K562 (cell line): ENCODE measurements around the gene CARD11. TPM values are rescaled to one million over a fixed set of nuclear protein-coding genes. Genes with fewer than 3 reads are reported as not detected.

Experiments
- CBX3 ChIP-seq, 2 experiments: IDR thresholded peaks; 1 replicate in 1 of 2; 2 replicates in 1 of 2; pipeline ENCODE4 v1.6.1; 2012; ENCODE audit warnings: inconsistent platforms in 2 of 2, low read length in 2 of 2, borderline replicate concordance in 1 of 2, control low read depth in 1 of 2
- EGR1 ChIP-seq: fragments of 450-650 bp; conservative IDR thresholded peaks from 2 replicates; pipeline ENCODE4 v1.6.1; 2017; ENCODE audit warnings: mild to moderate bottlenecking
- ELK1 ChIP-seq: sonication (generic); formaldehyde crosslinking; IDR thresholded peaks from 2 replicates; pipeline ENCODE4 v1.8.1; 2022; ENCODE audit warnings: missing genetic modification reagents
- ETS2 ChIP-seq: IDR thresholded peaks from 2 replicates; pipeline ENCODE4 v1.6.1; 2016; ENCODE audit warnings: borderline replicate concordance, missing genetic modification characterization, mild to moderate bottlenecking, moderate library complexity, missing compliant biosample characterization; ENCODE audit not compliant: poor library complexity, severe bottlenecking
- KDM1A ChIP-seq, 2 experiments: fragments of 450-650 bp; IDR thresholded peaks; 2 replicates each; pipeline ENCODE4 v1.6.1; 2016; ENCODE audit warnings: mild to moderate bottlenecking in 2 of 2
- PHF21A ChIP-seq: fragments of 450-650 bp; IDR thresholded peaks from 2 replicates; pipeline ENCODE4 v1.6.1; 2017; ENCODE audit warnings: low read depth, borderline replicate concordance
- TARDBP ChIP-seq: fragments of 450-650 bp; IDR thresholded peaks from 2 replicates; pipeline ENCODE4 v1.6.1; 2016
- THRA ChIP-seq: fragments of 450-650 bp; IDR thresholded peaks from 2 replicates; pipeline ENCODE4 v1.6.1; 2017; ENCODE audit warnings: mild to moderate bottlenecking, moderate library complexity
- ZNF253 ChIP-seq: fragments of 250-450 bp; sonication (Bioruptor Pico); conservative IDR thresholded peaks from 2 replicates; pipeline ENCODE4 v1.6.1; 2021; ENCODE audit warnings: mild to moderate bottlenecking
- ZNF280B ChIP-seq: fragments of 250-450 bp; sonication (Bioruptor Pico); IDR thresholded peaks from 2 replicates; pipeline ENCODE4 v1.5.1; 2021; ENCODE audit warnings: mild to moderate bottlenecking
- ZNF717 ChIP-seq: fragments of 250-450 bp; sonication (Bioruptor Pico); IDR thresholded peaks from 2 replicates; pipeline ENCODE4 v1.5.0; 2021
- ZNF830 ChIP-seq: fragments of 250-450 bp; sonication (Bioruptor Pico); IDR thresholded peaks from 2 replicates; pipeline ENCODE4 v1.5.0; 2021; ENCODE audit warnings: mild to moderate bottlenecking
- polyA plus RNA-seq, 8 experiments: library from polyadenylated mRNA; depleted of rRNA in 4 of 8; stranded (reverse) in 5 of 8; unstranded in 3 of 8; fragments of >200 nt; fragmentation: Nextera tagmentation in 2 of 8; fragmentation: Illumina TruSeq in 1 of 8; extraction: Ambion mirVana in 2 of 8; extraction: Trizol in 1 of 8; gene quantifications; 2 replicates each; pipeline versions ENCODE4 v1.2.1 to v1.2.3, GENCODE V29; 2011 to 2014; ENCODE audit warnings: inconsistent platforms in 1 of 8, missing spikeins in 1 of 8
- total RNA-seq, 7 experiments: library from RNA; depleted of rRNA in 6 of 7; stranded (reverse); fragments of >200 nt in 6 of 7; fragmentation: Illumina TruSeq in 2 of 7; extraction: Trizol in 2 of 7; gene quantifications; 2 replicates each; pipeline versions ENCODE4 v1.2.1 to v1.2.3, GENCODE V29; 2011 to 2021; ENCODE audit warnings: low replicate concordance in 1 of 7

Gene CARD11
- total and polyA plus RNA-seq, 9 of the 15 experiments (the other 6 are each of a cell fraction or from before 2014, with no cell fraction given): 0.07 to 12.8 (median 5.7) TPM

- TF ChIP-seq ELK1: no peak
- no peak for TF ChIP-seq ZNF280B (CRISPR knock-in tag)
- no peak for TF ChIP-seq ZNF717 (CRISPR knock-in tag)
- 0 out of 4 replicates have a peak, but pooled peaks of 1 of the 2 experiments have one; percentile 29 for TF ChIP-seq KDM1A (IDR thresholded peaks at IDR 0.05)
- no peak for TF ChIP-seq EGR1
- no peak for TF ChIP-seq ETS2 (tag)
- TF ChIP-seq ZNF253: no peak
- TF ChIP-seq PHF21A: 0 out of 2 replicates have a peak, but pooled peaks have one; percentile 14
- no peak for TF ChIP-seq ZNF830 (CRISPR knock-in tag)
- TF ChIP-seq TARDBP: no peak
- TF ChIP-seq THRA: no peak
- TF ChIP-seq CBX3 (IDR thresholded peaks at IDR 0.05; ENCODE audit: borderline replicate concordance in 1 of 2, low read length in 2 of 2): no peak
Measured at GRCh38 chr7:3028071-3028757, 15.5 kb downstream of the CARD11 start (continued).
